A549 treated with AZD9567 at 1 μM for 4 hours (cell line): ENCODE data around the gene CLC. TPM values are rescaled to one million over a fixed set of nuclear protein-coding genes. Genes with fewer than 3 reads are reported as not detected.

Experiments
- total RNA-seq: library from RNA; stranded (reverse); fragments of 200-300 nt; extraction: Qiagen RNA extraction; gene quantifications from 5 replicates; pipeline ENCODE4 v1.2.3, GENCODE V29; 2022; ENCODE audit not compliant: insufficient read depth

The CLC gene
- not detected in 5 replicates for total RNA-seq

DNA sequence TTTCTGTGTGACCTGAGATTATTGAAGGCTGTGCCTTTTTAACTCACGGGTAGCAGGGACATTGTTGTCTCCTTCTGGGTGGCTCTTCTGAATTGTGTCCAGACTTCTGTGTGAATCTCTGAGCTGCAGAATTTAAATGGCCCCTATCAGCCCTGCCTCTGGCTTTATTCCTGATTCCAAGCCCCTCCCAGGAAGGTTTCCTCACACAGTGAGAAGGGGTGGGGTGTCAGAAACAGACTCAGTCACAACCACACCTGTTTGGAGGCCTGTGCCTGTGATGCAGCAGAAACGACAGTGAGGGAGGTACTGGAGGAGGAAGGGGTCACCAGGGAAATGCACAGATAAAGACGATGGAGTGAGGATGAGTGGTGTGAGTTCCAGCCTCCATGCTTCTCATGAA lies at the start of gene CLC:
CLC (minus strand) TSS at position 139 of the 400 bp plus-strand sequence; CDS start at position 62, 77 bp downstream.

DNA sequence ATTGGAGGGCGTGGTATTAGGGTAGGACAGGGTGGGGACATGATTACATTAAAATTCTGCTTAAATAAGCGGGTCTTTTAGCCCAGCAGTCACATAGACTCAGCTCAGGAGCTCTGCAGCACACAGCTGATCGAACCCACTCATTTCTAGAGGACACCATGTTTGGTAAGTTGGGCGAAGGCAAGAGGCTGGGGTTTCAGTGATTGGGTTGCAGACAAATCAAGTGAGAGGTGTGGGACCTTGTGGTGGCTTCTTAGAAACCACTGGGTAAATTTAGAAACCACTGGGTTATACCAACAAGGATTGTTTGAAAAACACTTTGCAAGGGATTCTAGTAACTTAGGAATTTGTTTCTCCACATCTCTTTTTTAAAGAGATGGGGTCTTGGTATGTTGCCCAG lies 40.9 kb upstream of the CLC start, which contains the start of gene LEUTX:
LEUTX (plus strand) TSS at position 92 of the 400 bp plus-strand sequence; CDS start at position 159, 67 bp downstream.

DNA sequence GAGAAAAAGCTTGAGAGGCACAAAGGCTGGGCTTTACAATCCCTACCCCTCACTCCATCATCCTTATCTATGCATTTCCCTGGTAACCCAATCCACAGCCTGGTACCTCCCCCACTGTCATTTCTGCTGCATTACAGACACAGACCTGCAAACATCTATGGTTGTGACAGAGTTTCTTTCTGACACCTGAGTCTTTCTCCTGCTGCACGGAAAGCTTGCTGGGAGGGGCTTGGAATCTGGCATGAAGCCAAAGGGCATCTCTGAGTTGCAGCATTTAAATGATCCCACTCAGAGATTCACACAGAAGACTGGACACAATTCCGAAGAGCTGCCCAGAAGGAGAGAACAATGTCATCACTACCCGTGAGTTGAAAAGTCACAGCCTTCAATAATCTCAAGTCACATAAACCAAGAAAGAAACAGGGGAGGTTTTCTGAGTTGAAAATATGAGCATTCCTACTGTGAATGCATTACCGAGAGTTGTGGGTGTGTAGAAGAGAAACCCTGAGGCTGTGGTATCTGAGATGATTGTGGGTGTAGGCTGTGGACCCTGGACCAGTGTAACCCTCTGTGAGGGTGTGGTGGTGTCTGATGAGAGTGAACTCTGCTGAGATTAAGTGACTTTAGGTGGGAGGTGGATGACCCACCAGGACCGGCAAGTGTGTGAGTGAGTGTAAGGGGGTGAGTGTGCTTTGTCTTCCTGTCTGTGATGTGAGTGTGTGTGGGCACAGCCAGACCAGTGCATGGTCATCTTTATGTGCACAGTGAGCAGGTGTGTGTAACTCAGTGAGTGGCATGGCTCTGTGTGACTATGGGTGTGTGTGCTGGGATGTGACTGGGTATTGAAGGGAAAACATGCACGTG lies 33.4 kb downstream of the CLC start, which contains the start of gene LGALS14:
LGALS14 (plus strand) TSS at position 301 of the 864 bp plus-strand sequence; CDS start at position 349, 48 bp downstream.

Other genes with a start within 250 kb of the CLC start
- gene DLL3, start 239.1 kb downstream of the CLC start, total RNA-seq = 3.6 to 11.6 TPM (median 10.2 TPM) in 5 replicates
- gene SELENOV, start 222.9 kb downstream of the CLC start, total RNA-seq = not detected in 5 replicates
- 8.2 to 12.8 TPM (median 8.7 TPM) in 5 replicates for gene EID2B, start 205.2 kb downstream of the CLC start, total RNA-seq
- 32.5 to 48.7 TPM (median 45.4 TPM) in 5 replicates for gene EID2, start 197.9 kb downstream of the CLC start, total RNA-seq
- not detected in 5 replicates for gene LGALS13, start 135.5 kb downstream of the CLC start, total RNA-seq
- gene LGALS16, start 82.1 kb downstream of the CLC start, total RNA-seq = not detected in 5 replicates
- not detected in 5 replicates for gene LGALS14, start 33.5 kb downstream of the CLC start, total RNA-seq
- gene LEUTX, start 40.8 kb upstream of the CLC start, total RNA-seq = not detected in 5 replicates
- gene DYRK1B, start 96.1 kb upstream of the CLC start, total RNA-seq = 12.6 to 21.5 TPM (median 21.4 TPM) in 5 replicates
- 671 to 741 TPM (median 735 TPM) in 5 replicates for gene FBL, start 108.3 kb upstream of the CLC start, total RNA-seq
- 0.69 to 1.2 TPM (median 0.86 TPM) in 5 replicates for gene FCGBP, start 196.6 kb upstream of the CLC start, total RNA-seq
- gene PSMC4, start 233.1 kb upstream of the CLC start, total RNA-seq = 252 to 298 TPM (median 272 TPM) in 5 replicates